Germinal center (tissue), 1 donor: ENCODE data around the gene IQGAP2.

Experiments used
- DNase-seq: peaks from one replicate; pipeline ENCODE4 v3.0.0; 2012; ENCODE audit warnings: mixed read lengths, low spot score

The IQGAP2 gene

GRCh38 chr5:76689321-76690036 lies 286.4 kb downstream of the IQGAP2 start:
- DNase-seq, result no peak

- no peak for DNase-seq
These were observed 287.1 kb downstream of the IQGAP2 start for GRCh38 chr5:76690037-76690679.

- DNase-seq, result no peak
These were observed 287.8 kb downstream of the IQGAP2 start for GRCh38 chr5:76690704-76691466.

- no peak for DNase-seq
These were observed 288.6 kb downstream of the IQGAP2 start for GRCh38 chr5:76691467-76692273.

- DNase-seq, result no peak
These were observed 289.1 kb downstream of the IQGAP2 start for GRCh38 chr5:76692274-76692540.

- no peak for DNase-seq
These were observed 289.6 kb downstream of the IQGAP2 start for GRCh38 chr5:76692651-76693050.

GRCh38 chr5:76693141-76693540 lies 290.1 kb downstream of the IQGAP2 start:
- DNase-seq, result no peak

- DNase-seq, result no peak
These were observed 291.2 kb downstream of the IQGAP2 start for GRCh38 chr5:76694317-76694716.

- DNase-seq, result no peak
These were observed 292.3 kb downstream of the IQGAP2 start for GRCh38 chr5:76695346-76695745.

- no peak for DNase-seq
These were observed 293.2 kb downstream of the IQGAP2 start for GRCh38 chr5:76696251-76696650.

- DNase-seq, result no peak
These were observed 294.6 kb downstream of the IQGAP2 start for GRCh38 chr5:76697670-76698069.

- no peak for DNase-seq
These were observed 297.5 kb downstream of the IQGAP2 start for GRCh38 chr5:76700571-76700970.

GRCh38 chr5:76701298-76701697 lies 298.2 kb downstream of the IQGAP2 start:
- no peak for DNase-seq

- no peak for DNase-seq
These were observed 300.6 kb downstream of the IQGAP2 start for GRCh38 chr5:76703707-76704106.

- DNase-seq, result no peak
These were observed 301.1 kb downstream of the IQGAP2 start for GRCh38 chr5:76704131-76704663.

- DNase-seq, result no peak
These were observed 302.5 kb downstream of the IQGAP2 start for GRCh38 chr5:76705574-76705973.

GRCh38 chr5:76709762-76710161 lies 306.7 kb downstream of the IQGAP2 start:
- DNase-seq, result no peak

GRCh38 chr5:76710991-76711390 lies 307.9 kb downstream of the IQGAP2 start:
- DNase-seq, result no peak

- peak; percentile 17 for DNase-seq
These were observed 311.8 kb downstream of the IQGAP2 start for GRCh38 chr5:76714751-76715485.

GRCh38 chr5:76715486-76715735 lies 312.3 kb downstream of the IQGAP2 start:
- no peak for DNase-seq

- DNase-seq, result peak; percentile 38
These were observed 312.8 kb downstream of the IQGAP2 start, which contains the start of gene F2R for GRCh38 chr5:76715736-76716455. Gene F2R (plus strand): TSS chr5:76716126. CDS start chr5:76716308, 182 bp downstream.
